HepG2 (cell line): ENCODE results near the gene SIK2. TPM values are rescaled to one million over a fixed set of nuclear protein-coding genes. Genes with fewer than 3 reads are reported as not detected.

Source experiments
- AGO1 ChIP-seq: fragments of 200-400 bp; formaldehyde crosslinking; IDR thresholded peaks from 2 replicates; pipeline ENCODE4 v1.6.1; 2017; ENCODE audit warnings: mild to moderate bottlenecking, low read depth, low read length, moderate library complexity; ENCODE audit not compliant: poor library complexity, severe bottlenecking
- CEBPB ChIP-seq: IDR thresholded peaks from 2 replicates; pipeline ENCODE4 v1.6.1; 2011; ENCODE audit warnings: low read depth, low read length, improper control_type of control experiment, borderline replicate concordance
- CEBPG ChIP-seq: IDR thresholded peaks from 2 replicates; pipeline ENCODE4 v1.6.1; 2016
- CTCF ChIP-seq: sonication (generic); formaldehyde crosslinking; IDR thresholded peaks from 2 replicates; pipeline ENCODE4 v1.5.0; 2020; ENCODE audit warnings: mild to moderate bottlenecking, missing genetic modification reagents, moderate library complexity
- HINFP ChIP-seq: sonication (generic); formaldehyde crosslinking; IDR thresholded peaks from 2 replicates; pipeline ENCODE4 v1.4.0; 2020; ENCODE audit warnings: low read depth, mild to moderate bottlenecking, missing genetic modification reagents
- KAT2B ChIP-seq: fragments of 150-350 bp; IDR thresholded peaks from 2 replicates; pipeline ENCODE4 v1.6.1; 2014; ENCODE audit warnings: low read depth, low read length, borderline replicate concordance
- MAFK ChIP-seq, 2 experiments: IDR thresholded peaks in 1 of 2; conservative IDR thresholded peaks in 1 of 2; 2 replicates each; pipeline ENCODE4 v1.6.1; 2011; ENCODE audit warnings: improper control_type of control experiment in 2 of 2, low read length in 2 of 2
- RNF219 ChIP-seq: sonication (generic); formaldehyde crosslinking; IDR thresholded peaks from 2 replicates; pipeline ENCODE4 v1.5.0; 2020; ENCODE audit warnings: mild to moderate bottlenecking, missing genetic modification reagents
- SMC3 ChIP-seq: IDR thresholded peaks from 2 replicates; pipeline ENCODE4 v1.6.1; 2011; ENCODE audit warnings: low read length, improper control_type of control experiment
- ZNF317 ChIP-seq: sonication (generic); formaldehyde crosslinking; IDR thresholded peaks from 2 replicates; pipeline ENCODE4 v1.5.0; 2020; ENCODE audit warnings: mild to moderate bottlenecking, missing genetic modification reagents
- ZNF34 ChIP-seq: sonication (generic); formaldehyde crosslinking; IDR thresholded peaks from 2 replicates; pipeline ENCODE4 v1.4.0; 2020; ENCODE audit warnings: mild to moderate bottlenecking, missing genetic modification reagents, borderline replicate concordance
- ZNF614 ChIP-seq: IDR thresholded peaks from 2 replicates; pipeline ENCODE4 v1.6.1; 2018; ENCODE audit warnings: missing biosample characterization, missing genetic modification reagents, inconsistent platforms, borderline replicate concordance
- ZNF816 ChIP-seq: sonication (generic); formaldehyde crosslinking; IDR thresholded peaks from 2 replicates; pipeline ENCODE4 v1.8.0; 2022; ENCODE audit warnings: missing genetic modification reagents, mild to moderate bottlenecking, borderline replicate concordance
- polyA plus RNA-seq, 8 experiments: library from polyadenylated mRNA; depleted of rRNA in 3 of 8; stranded (reverse) in 7 of 8; unstranded in 1 of 8; fragments of >200 nt; fragmentation: Illumina TruSeq in 4 of 8; extraction: Trizol in 4 of 8; gene quantifications; 2 replicates each; pipeline versions ENCODE4 v1.2.1 to v1.2.3, GENCODE V29; 2011 to 2016; ENCODE audit warnings: low read depth in 4 of 8, missing spikeins in 1 of 8, mixed read lengths in 1 of 8; ENCODE audit not compliant: insufficient read depth in 1 of 8
- total RNA-seq, 5 experiments: library from RNA; depleted of rRNA; stranded (reverse); fragments of >200 nt; fragmentation: Illumina TruSeq; extraction: Trizol; gene quantifications; 2 replicates each; pipeline ENCODE4 v1.2.3, GENCODE V29; 2016; ENCODE audit warnings: low read depth in 1 of 5

Gene SIK2
- total and polyA plus RNA-seq, 2 of the 13 experiments (the other 11 are each of a cell fraction or from before 2014, with no cell fraction given), result 8.1 to 15.4 TPM

- 0 out of 2 replicates have a peak, but pooled peaks have one; percentile 35 for TF ChIP-seq ZNF614
- peak; percentile 87 for TF ChIP-seq CEBPG (CRISPR knock-in tag)
- TF ChIP-seq CTCF, result peak; percentile 75
- TF ChIP-seq HINFP, result no peak
- no peak for TF ChIP-seq ZNF816 (CRISPR knock-in tag)
- no peak for TF ChIP-seq KAT2B
- no peak for TF ChIP-seq ZNF34
- TF ChIP-seq AGO1, result no peak
- peak; percentile 99 for TF ChIP-seq MAFK (conservative IDR thresholded peaks at IDR 0.05 in 1 of 2, IDR thresholded peaks at IDR 0.05 in 1 of 2; ENCODE audit: low read length in 2 of 2)
- peak; percentile 70 for TF ChIP-seq SMC3
- TF ChIP-seq ZNF317 (CRISPR knock-in tag), result no peak
- peak; percentile 63; the same call in 1 of the 2 replicates for TF ChIP-seq CEBPB
- TF ChIP-seq RNF219 (CRISPR knock-in tag), result no peak
These were observed 37.0 kb upstream of the SIK2 start (continued) for GRCh38 chr11:111565114-111565720.
